A549 (cell line): ENCODE results near the gene SPAG17. TPM values are rescaled to one million over a fixed set of nuclear protein-coding genes. Genes with fewer than 3 reads are reported as not detected.

Experiments
- ATAC-seq, 2 experiments: fragments of 200-7000 bp in 1 of 2; fragments of >200 bp in 1 of 2; cut with Nextera tagmentation in 1 of 2; cut with Tn5 transposase in 1 of 2; 3 replicates each; pipeline versions ENCODE4 v1.8.0 to v1.9.1; 2018 to 2020; ENCODE audit warnings: mild to moderate bottlenecking in 1 of 2, moderate library complexity in 1 of 2
- CTCF ChIA-PET: fragments of 300-600 bp; sonication (Branson Sonifier 250); formaldehyde crosslinking; extraction: SDS; loops from one replicate; lab custom pipeline; 2021; ENCODE audit warnings: antibody characterized with exemption, inconsistent platforms; lab: Yijun Ruan, JAX
- POLR2A ChIA-PET: fragments of 350-600 bp; formaldehyde crosslinking; extraction: SDS; loops from one replicate; lab custom pipeline; 2021; ENCODE audit warnings: antibody characterized with exemption, inconsistent platforms; lab: Yijun Ruan, JAX
- DNase-seq, 2 experiments: peaks; one replicate each; pipeline versions ENCODE4 v3.0.0 to v3.0.0-alpha.2; 2011 to 2016; ENCODE audit warnings: low read depth in 1 of 2, low spot score in 1 of 2
- FAIRE-seq: peaks from 2 replicates; lab custom pipeline; 2011; peaks lifted over from hg19 to GRCh38; lab: Jason Lieb, UNC
- H3K27ac ChIP-seq, 2 experiments: fragments of >200 bp; sonication (Bioruptor Twin); formaldehyde crosslinking; 3 replicates each; pipeline ENCODE4 v1.5.1; 2016 to 2017
- H3K4me1 ChIP-seq: fragments of >200 bp; sonication (Bioruptor Twin); formaldehyde crosslinking; 3 replicates; pipeline ENCODE4 v1.6.1; 2016
- H3K4me2 ChIP-seq: fragments of >200 bp; sonication (Bioruptor Twin); formaldehyde crosslinking; 3 replicates; pipeline ENCODE4 v1.6.1; 2016
- H3K4me3 ChIP-seq: fragments of >200 bp; sonication (Bioruptor Twin); formaldehyde crosslinking; 3 replicates; pipeline ENCODE4 v1.5.1; 2016
- H3K9me3 ChIP-seq: fragments of >200 bp; sonication (Bioruptor Twin); formaldehyde crosslinking; 3 replicates; pipeline ENCODE4 v1.6.1; 2016
- ATOH8 ChIP-seq: fragments of 250-450 bp; sonication (Bioruptor Pico); IDR thresholded peaks from 2 replicates; pipeline ENCODE4 v1.5.0; 2020; ENCODE audit warnings: low read depth, mild to moderate bottlenecking, moderate library complexity
- CBX2 ChIP-seq: fragments of 200-600 bp; sonication (generic); IDR thresholded peaks from 2 replicates; pipeline ENCODE4 v1.6.1; 2016; ENCODE audit warnings: low read depth, mild to moderate bottlenecking, borderline replicate concordance
- CHD2 ChIP-seq: fragments of 150-350 bp; IDR thresholded peaks from 2 replicates; pipeline ENCODE4 v1.6.1; 2014; ENCODE audit warnings: low read length; ENCODE audit not compliant: partially characterized antibody
- EP300 ChIP-seq, 2 experiments: fragments of >200 bp; sonication (Bioruptor Twin); formaldehyde crosslinking; IDR thresholded peaks; 2 replicates in 1 of 2; 3 replicates in 1 of 2; pipeline ENCODE4 v1.6.1; 2016 to 2017
- ESRRA ChIP-seq: fragments of 150-350 bp; IDR thresholded peaks from 2 replicates; pipeline ENCODE4 v1.6.1; 2014; ENCODE audit warnings: mild to moderate bottlenecking, low read length, borderline replicate concordance
- FOSL2 ChIP-seq, 2 experiments: fragments of 450-650 bp in 1 of 2; fragments of >200 bp in 1 of 2; sonication (Bioruptor Twin) in 1 of 2; formaldehyde crosslinking; IDR thresholded peaks; 2 replicates each; pipeline versions ENCODE4 v1.5.0 to v1.6.1; 2016 to 2020; ENCODE audit warnings: mild to moderate bottlenecking in 1 of 2, moderate library complexity in 1 of 2
- FOXS1 ChIP-seq: fragments of 250-450 bp; sonication (Bioruptor Pico); IDR thresholded peaks from 2 replicates; pipeline ENCODE4 v1.5.0; 2020; ENCODE audit warnings: mild to moderate bottlenecking, moderate library complexity
- GATA3 ChIP-seq: IDR thresholded peaks from 2 replicates; pipeline ENCODE4 v1.6.1; 2012; ENCODE audit warnings: borderline replicate concordance
- HDAC2 ChIP-seq: fragments of 200-600 bp; sonication (generic); IDR thresholded peaks from 2 replicates; pipeline ENCODE4 v1.6.1; 2016
- HEYL ChIP-seq: fragments of 250-450 bp; sonication (Bioruptor Pico); IDR thresholded peaks from 2 replicates; pipeline ENCODE4 v1.8.0; 2021; ENCODE audit warnings: mild to moderate bottlenecking, moderate library complexity
- MYC ChIP-seq: IDR thresholded peaks from 2 replicates; pipeline ENCODE4 v1.6.1; 2012; ENCODE audit warnings: mild to moderate bottlenecking, inconsistent platforms, low read length, improper control_type of control experiment, borderline replicate concordance
- RCOR1 ChIP-seq: fragments of 150-350 bp; IDR thresholded peaks from 2 replicates; pipeline ENCODE4 v1.6.1; 2014; ENCODE audit warnings: antibody characterized with exemption, low read length, low read depth
- RNF2 ChIP-seq: fragments of 200-600 bp; sonication (generic); IDR thresholded peaks from 2 replicates; pipeline ENCODE4 v1.6.1; 2016; ENCODE audit warnings: low read depth, mild to moderate bottlenecking, antibody characterized with exemption, moderate library complexity, borderline replicate concordance
- USF2 ChIP-seq: fragments of 450-650 bp; IDR thresholded peaks from 2 replicates; pipeline ENCODE4 v1.6.1; 2014; ENCODE audit warnings: antibody characterized with exemption
- WGBS: methylation state at CpG from one replicate; pipeline ENCODE4 v1.1.6; 2017; ENCODE audit errors: missing lambda C conversion rate; 5-methylcytosine and 5-hydroxymethylcytosine counted together
- polyA plus RNA-seq, 4 experiments: library from polyadenylated mRNA; depleted of rRNA in 3 of 4; stranded (reverse); fragments of >200 nt; fragmentation: RNase III in 1 of 4; extraction: RNeasy Plus Mini Kit Qiagen cat#74134 plus additional on column Dnase treatment in 1 of 4; gene quantifications; 2 replicates in 3 of 4; 3 replicates in 1 of 4; pipeline ENCODE4 v1.2.3, GENCODE V29; 2011 to 2017
- TF ChIP-seq, protein P1 (sequence below): fragments of 150-350 bp; IDR thresholded peaks from 2 replicates; pipeline ENCODE4 v1.6.1; 2014; ENCODE audit warnings: low read depth, mild to moderate bottlenecking, low read length
- TF ChIP-seq, protein P2 (sequence below): IDR thresholded peaks from 2 replicates; pipeline ENCODE4 v1.6.1; 2012

The SPAG17 gene
- polyA plus RNA-seq, 2 of the 4 experiments (the other 2 are of a cell fraction): 0.13 TPM; not detected in 1

DNA sequence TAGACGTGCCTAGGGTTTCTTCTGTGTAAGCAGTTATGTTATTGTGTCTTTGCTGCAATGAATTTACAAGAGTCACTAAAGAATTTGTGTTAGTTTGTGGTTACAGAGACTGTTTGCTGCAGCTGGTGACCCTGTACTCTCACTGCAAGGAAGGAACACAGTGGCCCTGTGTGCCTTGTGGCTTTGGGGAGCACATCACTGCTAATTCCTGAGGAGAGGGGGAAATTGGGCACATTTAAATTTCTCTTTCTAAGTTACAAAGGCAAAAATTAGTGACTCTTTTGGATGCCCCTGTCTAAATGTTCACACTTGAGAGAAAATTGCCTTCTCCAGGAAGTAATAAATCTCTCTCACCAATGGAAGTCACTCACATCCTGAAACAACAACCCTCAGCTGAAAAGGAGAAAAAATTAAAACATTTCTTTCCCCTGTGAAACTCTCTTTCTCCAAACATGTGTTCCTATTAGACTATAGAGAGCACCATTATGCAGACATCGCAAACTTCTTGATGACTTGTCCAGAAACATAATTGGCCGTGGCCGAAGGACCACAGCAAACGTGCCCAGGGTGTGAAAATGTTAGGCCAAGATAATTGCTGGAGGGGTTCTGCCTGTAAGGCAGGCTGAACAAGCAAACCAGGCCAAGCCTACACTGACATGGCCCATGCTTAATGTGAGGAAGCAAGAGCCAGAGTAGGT lies 32.3 kb upstream of the SPAG17 start:
- FAIRE-seq: no peak
- POLR2A ChIA-PET: no interaction called here
- no peak overlapping the region for H3K27ac ChIP-seq
- no peaks in the 10 kb centered on the region for H3K4me1 ChIP-seq
- no peak overlapping the region for H3K4me3 ChIP-seq
- no peak overlapping the region for H3K4me2 ChIP-seq
- WGBS: 20% methylated on average over 5 of the region's 5 CpGs
- H3K9me3 ChIP-seq: no peaks in the 10 kb centered on the region
- CTCF ChIA-PET: no interaction called here
- no peak for TF ChIP-seq CHD2
- TF ChIP-seq, protein P1, sequence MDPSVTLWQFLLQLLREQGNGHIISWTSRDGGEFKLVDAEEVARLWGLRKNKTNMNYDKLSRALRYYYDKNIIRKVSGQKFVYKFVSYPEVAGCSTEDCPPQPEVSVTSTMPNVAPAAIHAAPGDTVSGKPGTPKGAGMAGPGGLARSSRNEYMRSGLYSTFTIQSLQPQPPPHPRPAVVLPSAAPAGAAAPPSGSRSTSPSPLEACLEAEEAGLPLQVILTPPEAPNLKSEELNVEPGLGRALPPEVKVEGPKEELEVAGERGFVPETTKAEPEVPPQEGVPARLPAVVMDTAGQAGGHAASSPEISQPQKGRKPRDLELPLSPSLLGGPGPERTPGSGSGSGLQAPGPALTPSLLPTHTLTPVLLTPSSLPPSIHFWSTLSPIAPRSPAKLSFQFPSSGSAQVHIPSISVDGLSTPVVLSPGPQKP: no peak
- no peak for TF ChIP-seq GATA3
- no peak for TF ChIP-seq FOSL2 (IDR thresholded peaks at IDR 0.05)
- TF ChIP-seq FOSL2 (CRISPR knock-in tag; IDR thresholded peaks at IDR 0.05): no peak
- TF ChIP-seq, protein P2, sequence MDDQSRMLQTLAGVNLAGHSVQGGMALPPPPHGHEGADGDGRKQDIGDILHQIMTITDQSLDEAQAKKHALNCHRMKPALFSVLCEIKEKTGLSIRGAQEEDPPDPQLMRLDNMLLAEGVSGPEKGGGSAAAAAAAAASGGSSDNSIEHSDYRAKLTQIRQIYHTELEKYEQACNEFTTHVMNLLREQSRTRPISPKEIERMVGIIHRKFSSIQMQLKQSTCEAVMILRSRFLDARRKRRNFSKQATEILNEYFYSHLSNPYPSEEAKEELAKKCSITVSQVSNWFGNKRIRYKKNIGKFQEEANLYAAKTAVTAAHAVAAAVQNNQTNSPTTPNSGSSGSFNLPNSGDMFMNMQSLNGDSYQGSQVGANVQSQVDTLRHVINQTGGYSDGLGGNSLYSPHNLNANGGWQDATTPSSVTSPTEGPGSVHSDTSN: no peak
- no peak for TF ChIP-seq RCOR1
- TF ChIP-seq HDAC2: no peak
- no peak for DNase-seq
- no peak for ATAC-seq

DNA sequence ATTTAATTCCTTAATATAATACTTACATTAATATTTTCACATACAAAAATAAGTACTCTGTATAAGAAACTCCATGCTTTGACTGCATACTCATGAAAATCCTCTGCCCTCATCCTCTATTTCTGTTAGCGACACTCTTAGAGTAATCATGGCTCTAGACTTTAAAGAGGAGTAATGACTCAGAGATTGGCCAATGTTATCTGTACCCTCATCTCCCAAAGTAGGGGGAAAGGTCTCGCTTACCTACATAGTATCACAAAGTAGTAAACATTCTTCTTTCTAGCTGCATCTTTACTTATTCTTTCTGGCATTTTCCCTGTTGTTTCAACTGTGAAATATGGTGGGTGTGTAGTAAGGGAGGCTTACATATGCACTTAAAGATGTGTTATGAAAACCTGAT lies 29.8 kb upstream of the SPAG17 start:
- POLR2A ChIA-PET: no interaction called here
- CTCF ChIA-PET: no interaction called here
- TF ChIP-seq ATOH8 (CRISPR knock-in tag) (no peak), CBX2 (no peak), RNF2 (no peak)
- no peak for DNase-seq
- no peak for ATAC-seq
- H3K4me1 ChIP-seq: no peaks in the 10 kb centered on the region
- H3K9me3 ChIP-seq: no peaks in the 10 kb centered on the region
- H3K4me2 ChIP-seq: no peak overlapping the region
- no peak for FAIRE-seq
- WGBS: 3% methylated on average over 2 of the region's 2 CpGs
- no peak overlapping the region for H3K4me3 ChIP-seq
- no peak overlapping the region for H3K27ac ChIP-seq

DNA sequence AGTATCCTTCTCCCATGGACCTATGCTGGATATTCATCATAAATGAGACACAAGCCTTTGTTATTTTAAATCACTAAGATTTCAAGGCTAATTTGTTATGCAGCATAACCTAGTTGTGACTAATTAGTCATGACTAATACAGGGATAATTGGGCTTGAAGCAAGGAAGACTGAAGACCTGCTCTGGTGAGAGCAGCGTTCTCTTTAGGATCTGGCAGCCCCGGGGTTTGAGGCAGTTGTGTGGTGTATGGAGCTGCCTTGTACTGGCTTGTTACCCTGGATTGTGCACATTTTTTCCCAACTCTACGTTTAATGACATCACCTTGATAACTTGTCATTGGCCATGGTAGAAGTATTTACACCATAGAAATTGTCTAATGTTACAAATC lies 25.7 kb upstream of the SPAG17 start:
- FAIRE-seq: no peak
- ATAC-seq: no peak
- H3K27ac ChIP-seq: no peak overlapping the region
- H3K4me3 ChIP-seq: no peak overlapping the region
- no peaks in the 10 kb centered on the region for H3K4me1 ChIP-seq
- no peaks in the 10 kb centered on the region for H3K9me3 ChIP-seq
- TF ChIP-seq HEYL (CRISPR knock-in tag) (no peak), MYC (no peak), USF2 (no peak), GATA3 (no peak), EP300 (IDR thresholded peaks at IDR 0.05) (no peak), ESRRA (no peak), FOXS1 (CRISPR knock-in tag) (no peak)
- 2% methylated on average over 3 of the region's 3 CpGs for WGBS
- POLR2A ChIA-PET: no interaction called here
- no peak for DNase-seq
- no peak overlapping the region for H3K4me2 ChIP-seq
- CTCF ChIA-PET: no interaction called here
